Mesodermal cell (in vitro differentiated cells): ENCODE data around the gene TRDN.

ENCODE experiments used
- H3K27ac ChIP-seq: 2 replicates; pipeline ENCODE4 v1.7.0; 2013; ENCODE audit warnings: mild to moderate bottlenecking, low read depth, low read length, moderate library complexity; ENCODE audit not compliant: severe bottlenecking
- H3K36me3 ChIP-seq: 2 replicates; pipeline ENCODE4 v1.7.1; 2013; ENCODE audit warnings: mild to moderate bottlenecking, low read length, moderate library complexity; ENCODE audit not compliant: control insufficient read depth, insufficient read depth
- H3K4me1 ChIP-seq: one replicate; pipeline ENCODE4 v1.7.1; 2013; ENCODE audit warnings: mild to moderate bottlenecking, low read length; ENCODE audit not compliant: insufficient read depth, control insufficient read depth, poor library complexity, severe bottlenecking
- H3K4me3 ChIP-seq: 2 replicates; pipeline ENCODE4 v1.7.0; 2013; ENCODE audit warnings: low read length, control low read depth, mild to moderate bottlenecking; ENCODE audit not compliant: insufficient read depth, poor library complexity, severe bottlenecking; ENCODE audit errors: extremely low read depth
- H3K9me3 ChIP-seq: 2 replicates; pipeline ENCODE4 v1.7.1; 2013; ENCODE audit warnings: mild to moderate bottlenecking, low read length, moderate library complexity; ENCODE audit not compliant: control insufficient read depth
- whole genome bisulfite sequencing, 2 experiments: methylation state at CpG; one replicate each; pipeline ENCODE4 v1.1.5; 2013; ENCODE audit warnings: missing lambda C conversion rate in 2 of 2; ENCODE audit not compliant: insufficient coverage in 2 of 2; 5-methylcytosine and 5-hydroxymethylcytosine counted together

The TRDN gene

DNA sequence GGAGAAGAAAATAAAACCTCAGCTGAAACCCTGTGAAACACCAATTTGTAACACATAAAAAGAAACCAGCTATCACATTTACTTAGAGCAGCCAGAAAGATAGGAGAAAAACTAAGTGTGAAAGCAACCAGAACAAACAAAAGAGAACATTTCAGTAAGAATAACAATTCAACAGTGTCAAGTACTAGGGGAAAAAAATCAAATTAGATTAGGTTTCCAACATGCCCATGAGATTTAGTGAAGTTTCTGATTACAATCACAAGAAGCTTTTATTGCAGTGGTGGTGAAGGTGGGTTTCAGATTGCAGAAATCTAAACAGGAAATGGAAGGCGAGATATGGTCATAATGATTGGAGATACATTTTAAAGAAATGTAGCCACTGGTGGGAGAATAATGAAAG, 22.1 kb upstream of the TRDN start:
- no peaks in the 10 kb centered on the region for H3K36me3 ChIP-seq
- H3K4me3 ChIP-seq: no peak overlapping the region
- H3K27ac ChIP-seq: no peak overlapping the region
- H3K4me1 ChIP-seq: no peaks in the 10 kb centered on the region
- 90 to 100% methylated on average over 1 of the region's 1 CpG for WGBS, 2 experiments
- no peaks in the 10 kb centered on the region for H3K9me3 ChIP-seq

GRCh38 chr6:123655521-123656306, 19.0 kb upstream of the TRDN start:
- 80 to 88% methylated on average over 1 to 2 of the region's 3 CpGs for WGBS, 2 experiments
- no peaks in the 10 kb centered on the region for H3K36me3 ChIP-seq
- no peak overlapping the region for H3K4me3 ChIP-seq
- H3K4me1 ChIP-seq: no peaks in the 10 kb centered on the region
- no peaks in the 10 kb centered on the region for H3K9me3 ChIP-seq
- H3K27ac ChIP-seq: no peak overlapping the region

DNA sequence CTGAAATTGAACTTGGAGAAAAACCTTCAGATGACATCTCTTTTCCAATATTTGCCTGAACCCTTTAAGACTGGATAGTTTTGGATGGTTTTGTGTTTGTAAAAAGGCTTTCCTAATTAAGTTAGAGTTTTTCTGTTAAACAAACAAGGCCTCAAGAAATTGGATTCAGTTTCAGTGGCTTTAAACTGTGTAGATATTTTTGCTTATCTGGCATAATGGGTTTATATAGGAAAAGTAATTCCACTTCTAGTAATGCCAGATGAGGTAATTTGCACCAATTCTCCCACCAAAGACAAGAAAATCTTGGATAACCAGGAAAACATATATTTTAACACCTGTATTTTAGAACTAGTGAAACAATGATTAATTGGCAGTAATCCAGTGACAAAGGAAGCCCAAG, 12.0 kb upstream of the TRDN start:
- no peak overlapping the region for H3K4me3 ChIP-seq
- H3K9me3 ChIP-seq: no peaks in the 10 kb centered on the region
- H3K36me3 ChIP-seq: no peaks in the 10 kb centered on the region
- H3K4me1 ChIP-seq: no peaks in the 10 kb centered on the region
- no peak overlapping the region for H3K27ac ChIP-seq

GRCh38 chr6:123648020-123648580, 11.3 kb upstream of the TRDN start:
- Histone ChIP-seq H3K27ac (no peak overlapping the region), H3K4me1 (no peaks in the 10 kb centered on the region), H3K36me3 (no peaks in the 10 kb centered on the region), H3K4me3 (no peak overlapping the region), H3K9me3 (no peaks in the 10 kb centered on the region)
- WGBS, 2 experiments: 88% methylated on average over 1 of the region's 1 CpG; no CpG with 5 or more reads in 1 of the 2 experiments

- Histone ChIP-seq H3K36me3 (no peaks in the 10 kb centered on the region), H3K4me3 (no peak overlapping the region), H3K4me1 (no peaks in the 10 kb centered on the region), H3K9me3 (no peaks in the 10 kb centered on the region), H3K27ac (no peak overlapping the region)
- 83 to 100% methylated on average over 1 of the region's 1 CpG for WGBS, 2 experiments
Observed at GRCh38 chr6:123641497-123641896, 4.7 kb upstream of the TRDN start.

DNA sequence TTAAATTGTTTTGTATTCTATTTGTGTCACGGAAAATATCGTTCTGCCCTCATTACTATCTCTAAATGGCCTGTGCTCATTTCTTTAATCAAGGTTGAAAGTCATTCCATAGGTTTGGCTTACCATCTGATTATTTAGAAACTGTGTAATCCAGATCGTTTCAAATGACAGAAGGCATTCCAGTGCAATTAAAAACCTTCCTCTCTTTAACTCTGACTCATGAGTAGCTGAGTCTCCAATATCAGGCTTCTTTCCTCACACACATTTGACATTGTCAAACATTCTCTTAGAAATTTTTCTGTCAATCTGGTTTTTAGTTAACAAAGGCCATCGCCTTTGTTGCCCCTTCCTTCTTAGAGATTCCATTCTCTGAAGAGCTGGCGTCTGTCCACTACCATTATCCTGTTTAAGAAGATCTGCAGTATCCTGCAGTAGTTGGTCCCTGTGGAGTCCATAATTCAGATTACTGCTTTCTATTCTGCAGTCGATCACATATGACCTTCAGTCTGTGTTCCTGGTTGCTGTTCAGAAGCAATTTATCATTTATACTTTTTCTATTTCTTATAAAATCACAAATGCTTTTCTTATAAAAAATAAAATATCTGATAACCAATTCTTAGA, 3.9 kb upstream of the TRDN start:
- Histone ChIP-seq H3K36me3 (no peaks in the 10 kb centered on the region), H3K4me1 (no peaks in the 10 kb centered on the region), H3K9me3 (no peaks in the 10 kb centered on the region), H3K4me3 (no peak overlapping the region), H3K27ac (no peak overlapping the region)
- 83 to 85% methylated on average over 1 to 6 of the region's 6 CpGs for WGBS, 2 experiments

DNA sequence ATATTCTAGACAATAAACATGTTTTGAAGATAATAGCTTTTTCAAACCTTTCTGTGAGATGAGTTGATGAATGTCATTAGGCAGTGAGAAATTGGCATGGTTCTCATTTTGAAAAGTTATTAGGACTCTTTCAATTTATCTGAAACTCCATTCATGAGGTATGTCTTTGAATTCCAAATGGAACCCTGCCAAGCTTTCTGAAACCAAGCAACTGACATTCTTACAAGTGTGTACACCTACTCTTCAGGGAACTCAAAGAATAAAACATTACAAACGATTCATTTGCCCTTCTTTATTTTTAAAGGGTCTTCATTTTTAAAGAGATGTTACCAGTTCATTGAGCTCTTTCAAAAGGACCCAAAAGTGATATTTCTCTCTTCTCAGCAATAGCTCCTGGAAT, 2.1 kb upstream of the TRDN start:
- no peaks in the 10 kb centered on the region for H3K36me3 ChIP-seq
- H3K4me3 ChIP-seq: no peak overlapping the region
- no peak overlapping the region for H3K27ac ChIP-seq
- 63% methylated on average over 1 of the region's 1 CpG; no CpG with 5 or more reads in 1 of the 2 experiments for WGBS, 2 experiments
- no peaks in the 10 kb centered on the region for H3K4me1 ChIP-seq
- H3K9me3 ChIP-seq: no peaks in the 10 kb centered on the region

GRCh38 chr6:123636282-123636681, 468 bp downstream of the TRDN start:
- H3K4me3 ChIP-seq: no peak overlapping the region
- no peaks in the 10 kb centered on the region for H3K36me3 ChIP-seq
- no peaks in the 10 kb centered on the region for H3K9me3 ChIP-seq
- WGBS, 2 experiments: no CpG with 5 or more reads among the region's 1 CpG
- no peaks in the 10 kb centered on the region for H3K4me1 ChIP-seq
- H3K27ac ChIP-seq: no peak overlapping the region

- WGBS, 2 experiments: no CpG with 5 or more reads among the region's 1 CpG
- Histone ChIP-seq H3K36me3 (no peaks in the 10 kb centered on the region), H3K4me3 (no peak overlapping the region), H3K9me3 (no peaks in the 10 kb centered on the region), H3K27ac (no peak overlapping the region), H3K4me1 (no peaks in the 10 kb centered on the region)
Observed at GRCh38 chr6:123635567-123635966, 1.2 kb downstream of the TRDN start.

DNA sequence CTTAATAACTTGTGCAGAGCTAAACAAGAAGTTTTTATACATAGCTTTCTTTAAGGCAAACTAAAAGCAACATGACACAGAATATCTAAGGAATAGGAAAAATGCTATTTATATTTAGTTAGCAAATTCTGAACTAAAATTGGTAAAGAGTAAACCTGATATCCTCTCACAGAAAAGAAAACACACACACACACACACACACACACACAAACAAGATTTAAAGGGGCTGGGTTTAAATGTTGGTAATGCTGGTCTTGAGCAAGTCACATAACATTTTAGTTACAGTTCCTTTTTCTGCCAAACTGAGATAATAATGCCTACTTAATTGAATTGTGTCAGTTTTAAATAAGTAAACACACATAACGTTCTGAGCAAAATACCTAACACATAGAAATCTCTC, 1.6 kb downstream of the TRDN start:
- no CpG with 5 or more reads among the region's 1 CpG for WGBS, 2 experiments
- Histone ChIP-seq H3K4me1 (no peaks in the 10 kb centered on the region), H3K4me3 (no peak overlapping the region), H3K27ac (no peak overlapping the region), H3K9me3 (no peaks in the 10 kb centered on the region), H3K36me3 (no peaks in the 10 kb centered on the region)

DNA sequence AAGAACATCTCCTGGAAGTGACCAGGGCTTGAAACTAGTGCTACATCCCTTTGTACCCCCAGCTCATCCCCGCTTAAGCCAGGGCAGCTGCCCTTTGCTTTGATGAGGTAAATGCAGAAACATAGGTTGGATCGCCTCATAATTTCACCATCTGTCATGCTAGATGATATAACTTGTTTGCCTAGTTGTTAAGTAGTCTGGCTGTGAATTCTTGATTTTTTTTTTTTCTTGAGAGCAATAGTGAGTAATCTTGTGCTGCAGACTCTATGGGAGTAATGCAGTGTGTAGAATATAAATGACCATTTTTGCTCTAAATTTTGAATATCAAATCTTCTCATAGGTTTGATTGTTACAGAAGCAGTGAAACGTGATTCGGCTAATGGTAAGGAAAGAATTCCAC, 4.1 kb downstream of the TRDN start:
- Histone ChIP-seq H3K27ac (no peak overlapping the region), H3K36me3 (no peaks in the 10 kb centered on the region), H3K4me1 (no peaks in the 10 kb centered on the region), H3K4me3 (no peak overlapping the region), H3K9me3 (no peaks in the 10 kb centered on the region)
- 100% methylated on average over 1 of the region's 4 CpGs for WGBS, 2 experiments
